ENCODE data around the gene KRTAP5-1. TPM values are rescaled to one million over a fixed set of nuclear protein-coding genes. Genes with fewer than 3 reads are reported as not detected.

The KRTAP5-1 gene
- polyA plus RNA-seq, 1 of the 3 experiments (the other 2 are of a cell fraction): not detected

GRCh38 chr11:1560649-1561251 is 24.3 kb downstream of the KRTAP5-1 start:
- H3K9me2 ChIP-seq: no peaks in the 10 kb centered on the region
- no peaks in the 10 kb centered on the region for H3K36me3 ChIP-seq (replicated peaks in 1 of 2; ENCODE audit: control insufficient read depth in 1 of 2, insufficient read depth in 2 of 2, low read length in 1 of 2)
- no peak overlapping the region for H3K4me2 ChIP-seq
- no peaks in the 10 kb centered on the region for H3K9me3 ChIP-seq
- H3K9ac ChIP-seq: no peak overlapping the region
- no peaks in the 10 kb centered on the region for H3F3A ChIP-seq (replicated peaks; ENCODE audit: insufficient read depth)
- no peaks in the 10 kb centered on the region for H3K79me2 ChIP-seq (ENCODE audit: insufficient read depth)
- H2AFZ ChIP-seq (ENCODE audit: low read depth): no peak overlapping the region
- H3K4me3 ChIP-seq (ENCODE audit: low read depth in 2 of 2, low read length in 1 of 2): no peak overlapping the region
- POLR2A ChIA-PET: no interaction called here
- TF ChIP-seq USF2 (IDR thresholded peaks at IDR 0.05; ENCODE audit: borderline replicate concordance, low read depth, low read length) (no peak), GATA2 (CRISPR knock-in tag; IDR thresholded peaks at IDR 0.05) (no peak), MEF2A (IDR thresholded peaks at IDR 0.05; ENCODE audit: borderline replicate concordance, low read depth) (no peak), ZBTB33 (IDR thresholded peaks at IDR 0.05; ENCODE audit: borderline replicate concordance, low read depth) (no peak), FOXJ3 (CRISPR knock-in tag; IDR thresholded peaks at IDR 0.05) (no peak), YY1 (IDR thresholded peaks at IDR 0.05; ENCODE audit: low read depth) (no peak), RXRA (IDR thresholded peaks at IDR 0.05; ENCODE audit: borderline replicate concordance, low read depth) (no peak), RAD21 (IDR thresholded peaks at IDR 0.05; ENCODE audit: low read length) (no peak), EZH2phosphoT487 (IDR thresholded peaks at IDR 0.05; ENCODE audit: borderline replicate concordance, low read depth) (no peak), SMC3 (IDR thresholded peaks at IDR 0.05; ENCODE audit: low read depth, low read length) (no peak), CHD2 (IDR thresholded peaks at IDR 0.05; ENCODE audit: low read length, partially characterized antibody) (no peak), CTCF (IDR thresholded peaks at IDR 0.05) (no peak), FOSL2 (IDR thresholded peaks at IDR 0.05; ENCODE audit: borderline replicate concordance, low read depth) (no peak), SIN3A (IDR thresholded peaks at IDR 0.05; ENCODE audit: borderline replicate concordance, low read depth, low read length) (no peak), JUND (IDR thresholded peaks at IDR 0.05) (no peak), USF1 (IDR thresholded peaks at IDR 0.05; ENCODE audit: borderline replicate concordance, low read depth) (no peak)
- peaks cover 10 to 12% of the 10 kb centered on the region in 2 experiments; a peak in 2 of 4 replicates for H3K4me1 ChIP-seq (ENCODE audit: control insufficient read depth in 1 of 2, insufficient read depth in 2 of 2, low read depth in 1 of 2, low read length in 1 of 2)
- no peaks in the 10 kb centered on the region for H3K27me3 ChIP-seq (ENCODE audit: insufficient read depth)
- no peak overlapping the region for H3K27ac ChIP-seq (ENCODE audit: low read depth in 2 of 2, low read length in 1 of 2)
- WGBS (ENCODE audit: low lambda C conversion rate): 87% methylated on average over 3 of the region's 8 CpGs
- H4K20me1 ChIP-seq (ENCODE audit: insufficient read depth): 0 out of 2 replicates have a peak, but pooled peaks cover 2% of the 10 kb centered on the region
- CTCF ChIA-PET: interaction anchor here (1.0 to 5.3 kb wide), 3 partner anchors 14 to 45 kb away, joined by 3 to 52 read pairs (median 23); no protein-coding TSS in a partner anchor
- no peak for DNase-seq

All from SK-N-SH (cell line).